ENCODE measurements around the gene ASB8.
"Not testable (repeated sequence)": the region's sequence is repeated elsewhere in the genome, so short reads cannot be mapped to it uniquely, and the experiment has no call there.

The ASB8 gene

GRCh38 chr12:48131517-48131916 is 25.8 kb downstream of the ASB8 start:
- no peak for DNase-seq

- DNase-seq = no peak
These were observed 27.9 kb downstream of the ASB8 start for GRCh38 chr12:48129376-48129775.

GRCh38 chr12:48128800-48129199 is 28.5 kb downstream of the ASB8 start:
- DNase-seq = no peak

GRCh38 chr12:48126953-48127630 is 30.2 kb downstream of the ASB8 start:
- no peak for DNase-seq

- DNase-seq = no peak
These were observed 31.3 kb downstream of the ASB8 start for GRCh38 chr12:48125985-48126384.

GRCh38 chr12:48125542-48125941 is 31.8 kb downstream of the ASB8 start:
- DNase-seq = not testable (repeated sequence)

GRCh38 chr12:48123169-48123568 is 34.1 kb downstream of the ASB8 start:
- DNase-seq = no peak

GRCh38 chr12:48122065-48122834 is 35.1 kb downstream of the ASB8 start:
- no peak for DNase-seq

- no peak for DNase-seq
These were observed 35.8 kb downstream of the ASB8 start for GRCh38 chr12:48121522-48121921.

GRCh38 chr12:48119834-48120195 is 37.5 kb downstream of the ASB8 start:
- DNase-seq = no peak

- peak; percentile 79 to 90 for DNase-seq
These were observed 38.1 kb downstream of the ASB8 start, which contains the start of gene PFKM for GRCh38 chr12:48119078-48119833. Gene PFKM (plus strand): TSS chr12:48119364. CDS start chr12:48122775, 3,411 bp downstream.

GRCh38 chr12:48118284-48118871 is 38.9 kb downstream of the ASB8 start:
- DNase-seq = no peak

- no peak for DNase-seq
These were observed 41.4 kb downstream of the ASB8 start for GRCh38 chr12:48115957-48116356.

GRCh38 chr12:48111312-48111693 is 46.0 kb downstream of the ASB8 start:
- DNase-seq = not testable (repeated sequence)

- DNase-seq = no peak
These were observed 46.5 kb downstream of the ASB8 start for GRCh38 chr12:48110691-48111311.

- no peak for DNase-seq
These were observed 47.9 kb downstream of the ASB8 start for GRCh38 chr12:48109424-48109823.

GRCh38 chr12:48106681-48107613 is 50.4 kb downstream of the ASB8 start:
- DNase-seq = no peak

GRCh38 chr12:48105867-48106680 is 51.2 kb downstream of the ASB8 start, which contains the start of gene SENP1:
Gene SENP1 (minus strand): TSS chr12:48106079. CDS start chr12:48101472, 4,607 bp downstream.
- DNase-seq = peak; percentile 88 to 89

GRCh38 chr12:48105321-48105866 is 51.9 kb downstream of the ASB8 start:
- peak in 1 of 2 experiments; percentile 16 for DNase-seq

- DNase-seq = no peak
These were observed 52.8 kb downstream of the ASB8 start for GRCh38 chr12:48104531-48104930.
